ENCODE measurements around the gene CDX1. TPM values are rescaled to one million over a fixed set of nuclear protein-coding genes. Genes with fewer than 3 reads are reported as not detected.

CDX1 gene
- total RNA-seq, 1 experiment from 2014 or later: 0.22 TPM

GRCh38 chr5:150206779-150207115, 40.2 kb downstream of the CDX1 start:
- no peak overlapping the region for H4K8ac ChIP-seq (replicated peaks; ENCODE audit: insufficient read length, low read depth, low read length)
- H3K9ac ChIP-seq (ENCODE audit: extremely low read depth, insufficient read length, low read length): no peak overlapping the region
- H2AK5ac ChIP-seq (ENCODE audit: insufficient read length, low read length): no peak overlapping the region

More at GRCh38 chr5:150206779-150207115, 40.2 kb downstream of the CDX1 start:
- Histone ChIP-seq H3K79me1 (ENCODE audit: insufficient read depth, low read depth, low read length, poor library complexity, severe bottlenecking) (no peaks in the 10 kb centered on the region), H3T11ph (ENCODE audit: low read length) (no peak overlapping the region), H3K27me3 (ENCODE audit: insufficient read depth, low read length) (no peaks in the 10 kb centered on the region), H3K56ac (ENCODE audit: insufficient read length, low read depth, low read length) (no peak overlapping the region), H3K4me2 (ENCODE audit: insufficient read depth, insufficient read length, low read length) (no peak overlapping the region), H2BK12ac (ENCODE audit: insufficient read length, low read depth, low read length) (no peak overlapping the region), H3K79me2 (ENCODE audit: insufficient read depth, low read length) (no peaks in the 10 kb centered on the region), H4K5ac (ENCODE audit: insufficient read length, low read depth, low read length) (no peak overlapping the region), H3K23ac (ENCODE audit: insufficient read length, low read depth, low read length) (no peak overlapping the region), H3K4me1 (ENCODE audit: insufficient read depth, low read length) (no peaks in the 10 kb centered on the region; the same call in 1 of the 2 replicates), H3K23me2 (ENCODE audit: insufficient read length, low read depth, low read length, poor library complexity, severe bottlenecking) (no peaks in the 10 kb centered on the region), H2BK20ac (ENCODE audit: low read depth, low read length, poor library complexity, severe bottlenecking) (no peak overlapping the region), H4K20me1 (ENCODE audit: control insufficient read depth, insufficient read depth, insufficient read length) (no peaks in the 10 kb centered on the region), H2BK5ac (ENCODE audit: insufficient read length, low read length) (no peak overlapping the region), H3K9me3 (ENCODE audit: control insufficient read depth, low read depth, low read length) (no peaks in the 10 kb centered on the region), H3K14ac (ENCODE audit: insufficient read depth, low read length) (no peak overlapping the region), H2BK120ac (ENCODE audit: low read depth, low read length, poor library complexity, severe bottlenecking) (no peak overlapping the region), H2AFZ (ENCODE audit: low read length) (no peak overlapping the region), H3K4ac (ENCODE audit: low read depth, low read length) (no peak overlapping the region), H3K27ac (ENCODE audit: insufficient read length, low read depth, low read length) (no peak overlapping the region), H3K18ac (ENCODE audit: insufficient read length, low read depth, low read length) (peak overlapping the region; percentile 33), H2BK15ac (ENCODE audit: low read depth, low read length) (no peak overlapping the region), H4K91ac (ENCODE audit: insufficient read length, low read depth, low read length) (no peak overlapping the region)
- TF ChIP-seq CTCF (conservative IDR thresholded peaks at IDR 0.05): no peak
- no peak for DNase-seq
- Mint-ChIP-seq H3K27ac (no peak overlapping the region), H3K27me3 (ENCODE audit: low read depth) (peaks cover 13% of the 10 kb centered on the region), H3K4me3 (no peak overlapping the region), H3K36me3 (ENCODE audit: insufficient read depth in 1 of 3, low read depth in 3 of 3) (peaks cover 0 to 2% (median 0%) of the 10 kb centered on the region in 3 experiments; a peak in 1 of 7 replicates), H3K4me1 (peaks cover 24 to 44% of the 10 kb centered on the region in 2 experiments), H3K9me3 (peaks cover 0 to 4% of the 10 kb centered on the region in 2 experiments; a peak in 2 of 5 replicates)
- WGBS (ENCODE audit: extremely low coverage, insufficient read length, low lambda C conversion rate): no CpG with 5 or more reads among the region's 6 CpGs

Data from H9 (cell line).